SK-N-SH (cell line): ENCODE results near the gene RREB1. TPM values are rescaled to one million over a fixed set of nuclear protein-coding genes. Genes with fewer than 3 reads are reported as not detected.
A peak's percentile ranks its signal among the peaks of the same experiment; 100 is the strongest.

ENCODE experiments used
- CTCF ChIA-PET: fragments of 300-600, 350-600 bp; formaldehyde crosslinking; extraction: SDS; loops from one replicate; lab custom pipeline; 2021; lab: Yijun Ruan, JAX
- POLR2A ChIA-PET: fragments of 350-600 bp; sonication (Branson Sonifier 250); formaldehyde crosslinking; extraction: SDS; loops from one replicate; lab custom pipeline; 2020; ENCODE audit warnings: antibody characterized with exemption, inconsistent platforms; lab: Yijun Ruan, JAX
- DNase-seq: peaks from one replicate; pipeline ENCODE4 v3.0.0; 2012
- H2AFZ ChIP-seq: fragments of 200-600 bp; sonication (generic); 2 replicates; pipeline ENCODE4 v1.8.1; 2016; ENCODE audit warnings: antibody characterized with exemption, mild to moderate bottlenecking, low read depth
- H3F3A ChIP-seq: fragments of 200-600 bp; sonication (generic); replicated peaks from 2 replicates; pipeline ENCODE3; 2016; ENCODE audit warnings: antibody characterized with exemption, mild to moderate bottlenecking; ENCODE audit not compliant: insufficient read depth
- H3K27ac ChIP-seq, 2 experiments: fragments of 200-500 bp in 1 of 2; fragments of 200-600 bp in 1 of 2; sonication (Bioruptor generic) in 1 of 2; sonication (generic), shearing (Covaris generic) in 1 of 2; 2 replicates each; pipeline versions ENCODE4 v1.5.1 to v1.6.1; 2014 to 2016; ENCODE audit warnings: low read depth in 2 of 2, inconsistent platforms in 1 of 2, low read length in 1 of 2, mild to moderate bottlenecking in 1 of 2, mixed read lengths in 1 of 2
- H3K27me3 ChIP-seq: fragments of 200-600 bp; sonication (generic), shearing (Covaris generic); 2 replicates; pipeline ENCODE4 v1.6.1; 2016; ENCODE audit warnings: mixed run types; ENCODE audit not compliant: insufficient read depth
- H3K36me3 ChIP-seq, 2 experiments: fragments of 200-500 bp in 1 of 2; fragments of 200-600 bp in 1 of 2; sonication (Bioruptor generic) in 1 of 2; sonication (generic) in 1 of 2; replicated peaks in 1 of 2; 2 replicates each; pipeline versions ENCODE3 to v1.5.1; 2014 to 2016; ENCODE audit warnings: low read length in 1 of 2, mild to moderate bottlenecking in 1 of 2; ENCODE audit not compliant: insufficient read depth in 2 of 2, control insufficient read depth in 1 of 2
- H3K4me1 ChIP-seq, 2 experiments: fragments of 200-500 bp in 1 of 2; fragments of 200-600 bp in 1 of 2; sonication (Bioruptor generic) in 1 of 2; sonication (generic), shearing (Covaris generic) in 1 of 2; 2 replicates each; pipeline versions ENCODE4 v1.5.1 to v1.6.1; 2014 to 2016; ENCODE audit warnings: low read depth in 1 of 2, low read length in 1 of 2, mixed run types in 1 of 2; ENCODE audit not compliant: insufficient read depth in 2 of 2, control insufficient read depth in 1 of 2
- H3K4me2 ChIP-seq: fragments of 200-600 bp; sonication (generic), shearing (Covaris generic); 2 replicates; pipeline ENCODE4 v1.6.1; 2017; ENCODE audit warnings: mixed run types
- H3K4me3 ChIP-seq, 2 experiments: fragments of 200-500 bp in 1 of 2; fragments of 200-600 bp in 1 of 2; sonication (Bioruptor generic) in 1 of 2; sonication (generic), shearing (Covaris generic) in 1 of 2; 2 replicates each; pipeline versions ENCODE4 v1.5.1 to v1.8.1; 2014 to 2016; ENCODE audit warnings: low read depth in 2 of 2, inconsistent platforms in 1 of 2, low read length in 1 of 2, mild to moderate bottlenecking in 1 of 2, mixed read lengths in 1 of 2, moderate library complexity in 1 of 2
- H3K79me2 ChIP-seq: fragments of 200-600 bp; sonication (generic); 2 replicates; pipeline ENCODE4 v1.8.1; 2017; ENCODE audit warnings: mild to moderate bottlenecking; ENCODE audit not compliant: insufficient read depth
- H3K9ac ChIP-seq: fragments of 200-600 bp; sonication (generic); 2 replicates; pipeline ENCODE4 v1.6.1; 2017; ENCODE audit warnings: mixed run types
- H3K9me2 ChIP-seq: fragments of 200-600 bp; sonication (generic); 2 replicates; pipeline ENCODE4 v1.6.1; 2017; ENCODE audit warnings: mixed run types
- H3K9me3 ChIP-seq: fragments of 200-600 bp; sonication (generic); 2 replicates; pipeline ENCODE4 v1.6.1; 2017; ENCODE audit warnings: mixed run types, mild to moderate bottlenecking, moderate library complexity
- H4K20me1 ChIP-seq: fragments of 200-600 bp; sonication (generic); 2 replicates; pipeline ENCODE4 v1.6.1; 2017; ENCODE audit warnings: mild to moderate bottlenecking, mixed run types; ENCODE audit not compliant: insufficient read depth
- CHD2 ChIP-seq: fragments of 150-350 bp; IDR thresholded peaks from 2 replicates; pipeline ENCODE4 v1.6.1; 2018; ENCODE audit warnings: low read length; ENCODE audit not compliant: partially characterized antibody
- CTCF ChIP-seq: fragments of 200-600 bp; sonication (generic); IDR thresholded peaks from 2 replicates; pipeline ENCODE4 v1.6.1; 2017; ENCODE audit warnings: antibody characterized with exemption, mild to moderate bottlenecking, moderate library complexity
- EP300 ChIP-seq, 2 experiments: IDR thresholded peaks; 2 replicates each; pipeline versions ENCODE4 v1.4.0 to v1.6.1; 2012; ENCODE audit warnings: borderline replicate concordance in 1 of 2, low read depth in 1 of 2, low read length in 1 of 2
- EZH2phosphoT487 ChIP-seq: fragments of 200-600 bp; sonication (generic); IDR thresholded peaks from 2 replicates; pipeline ENCODE4 v1.6.1; 2017; ENCODE audit warnings: low read depth, mixed run types, mild to moderate bottlenecking, antibody characterized with exemption, moderate library complexity, borderline replicate concordance
- FOSL2 ChIP-seq: IDR thresholded peaks from 2 replicates; pipeline ENCODE4 v1.4.0; 2012; ENCODE audit warnings: low read depth, mild to moderate bottlenecking, moderate library complexity, borderline replicate concordance
- FOXJ3 ChIP-seq: sonication (generic); formaldehyde crosslinking; IDR thresholded peaks from 2 replicates; pipeline ENCODE4 v1.5.1; 2020; ENCODE audit warnings: mild to moderate bottlenecking, missing genetic modification reagents
- FOXM1 ChIP-seq: IDR thresholded peaks from 2 replicates; pipeline ENCODE4 v1.4.0; 2012; ENCODE audit warnings: low read depth, mild to moderate bottlenecking
- GATA2 ChIP-seq: sonication (generic); formaldehyde crosslinking; IDR thresholded peaks from 2 replicates; pipeline ENCODE4 v1.5.0; 2020; ENCODE audit warnings: mild to moderate bottlenecking, missing genetic modification reagents
- IRF3 ChIP-seq: fragments of 150-350 bp; IDR thresholded peaks from 2 replicates; pipeline ENCODE4 v1.6.1; 2016; ENCODE audit warnings: mild to moderate bottlenecking, low read depth, low read length
- POLR2AphosphoS5 ChIP-seq: IDR thresholded peaks from 2 replicates; pipeline ENCODE4 v1.6.1; 2012; ENCODE audit warnings: low read depth, low read length
- RCOR1 ChIP-seq: fragments of 150-350 bp; IDR thresholded peaks from 2 replicates; pipeline ENCODE4 v1.6.1; 2017; ENCODE audit warnings: antibody characterized with exemption, low read length
- SIN3A ChIP-seq: IDR thresholded peaks from 2 replicates; pipeline ENCODE4 v1.6.1; 2012; ENCODE audit warnings: low read depth, mild to moderate bottlenecking, low read length, moderate library complexity, borderline replicate concordance
- USF1 ChIP-seq: IDR thresholded peaks from 2 replicates; pipeline ENCODE4 v1.4.0; 2012; ENCODE audit warnings: low read depth, borderline replicate concordance
- USF2 ChIP-seq: fragments of 150-350 bp; IDR thresholded peaks from 2 replicates; pipeline ENCODE4 v1.6.1; 2017; ENCODE audit warnings: antibody characterized with exemption, low read length, low read depth, borderline replicate concordance
- WGBS: methylation state at CpG from one replicate; pipeline ENCODE4 v1.1.6; 2017; ENCODE audit warnings: low lambda C conversion rate; 5-methylcytosine and 5-hydroxymethylcytosine counted together
- polyA plus RNA-seq, 3 experiments: library from polyadenylated mRNA; depleted of rRNA; stranded (reverse); fragments of >200 nt; gene quantifications; 2 replicates each; pipeline ENCODE4 v1.2.3, GENCODE V29; 2012
- TF ChIP-seq, protein P1 (sequence below): IDR thresholded peaks from 2 replicates; pipeline ENCODE4 v1.4.0; 2012; ENCODE audit warnings: low read depth, borderline replicate concordance

The RREB1 gene
- polyA plus RNA-seq, 1 of the 3 experiments (the other 2 are of a cell fraction): 2.0 TPM

DNA sequence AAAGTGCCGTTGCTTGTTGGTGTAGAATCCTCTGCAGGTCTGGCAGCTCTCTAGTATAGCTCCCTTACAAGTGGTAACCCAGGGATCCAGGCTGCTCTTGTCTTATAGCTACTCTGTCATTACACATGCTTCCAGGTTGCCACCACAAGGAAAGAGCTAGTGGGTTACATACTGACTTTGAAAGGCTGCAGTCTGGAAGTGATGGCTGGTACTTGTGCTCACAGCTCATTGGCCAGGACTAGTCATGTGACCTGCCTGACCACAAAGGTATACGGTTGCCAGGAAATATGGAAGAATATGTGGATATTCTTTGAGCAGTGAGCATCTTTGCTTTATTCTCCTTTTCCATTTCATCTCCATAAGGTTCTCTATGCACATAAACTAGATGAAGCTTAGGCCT lies 46.0 kb downstream of the RREB1 start:
- no peak overlapping the region for H2AFZ ChIP-seq
- no peaks in the 10 kb centered on the region for H3K9me2 ChIP-seq
- POLR2A ChIA-PET: no interaction called here
- CTCF ChIA-PET: interaction anchor here (1.2 kb wide), 1 partner anchor 89 kb away, joined by 3 read pairs; no protein-coding TSS in a partner anchor
- 67% methylated on average over 2 of the region's 2 CpGs for WGBS
- peaks cover 0 to 6% of the 10 kb centered on the region in 2 experiments for H3K36me3 ChIP-seq
- no peak for DNase-seq
- H3K9ac ChIP-seq: no peak overlapping the region
- peaks cover 10% of the 10 kb centered on the region for H4K20me1 ChIP-seq
- TF ChIP-seq EZH2phosphoT487: no peak
- no peak for TF ChIP-seq EP300 (IDR thresholded peaks at IDR 0.05; ENCODE audit: borderline replicate concordance in 1 of 2, low read depth in 1 of 2, low read length in 1 of 2)
- TF ChIP-seq RCOR1: no peak
- TF ChIP-seq FOSL2: no peak
- TF ChIP-seq USF1: peak; percentile 49; the same call in 1 of the 2 replicates
- peaks cover 93% of the 10 kb centered on the region for H3K79me2 ChIP-seq
- H3F3A ChIP-seq: peaks cover 11% of the 10 kb centered on the region
- no peaks in the 10 kb centered on the region for H3K27me3 ChIP-seq
- no peak overlapping the region for H3K27ac ChIP-seq
- H3K9me3 ChIP-seq: no peaks in the 10 kb centered on the region
- peaks cover 0 to 42% of the 10 kb centered on the region in 2 experiments; a peak in 3 of 4 replicates for H3K4me1 ChIP-seq
- H3K4me3 ChIP-seq: no peak overlapping the region
- H3K4me2 ChIP-seq: no peak overlapping the region

DNA sequence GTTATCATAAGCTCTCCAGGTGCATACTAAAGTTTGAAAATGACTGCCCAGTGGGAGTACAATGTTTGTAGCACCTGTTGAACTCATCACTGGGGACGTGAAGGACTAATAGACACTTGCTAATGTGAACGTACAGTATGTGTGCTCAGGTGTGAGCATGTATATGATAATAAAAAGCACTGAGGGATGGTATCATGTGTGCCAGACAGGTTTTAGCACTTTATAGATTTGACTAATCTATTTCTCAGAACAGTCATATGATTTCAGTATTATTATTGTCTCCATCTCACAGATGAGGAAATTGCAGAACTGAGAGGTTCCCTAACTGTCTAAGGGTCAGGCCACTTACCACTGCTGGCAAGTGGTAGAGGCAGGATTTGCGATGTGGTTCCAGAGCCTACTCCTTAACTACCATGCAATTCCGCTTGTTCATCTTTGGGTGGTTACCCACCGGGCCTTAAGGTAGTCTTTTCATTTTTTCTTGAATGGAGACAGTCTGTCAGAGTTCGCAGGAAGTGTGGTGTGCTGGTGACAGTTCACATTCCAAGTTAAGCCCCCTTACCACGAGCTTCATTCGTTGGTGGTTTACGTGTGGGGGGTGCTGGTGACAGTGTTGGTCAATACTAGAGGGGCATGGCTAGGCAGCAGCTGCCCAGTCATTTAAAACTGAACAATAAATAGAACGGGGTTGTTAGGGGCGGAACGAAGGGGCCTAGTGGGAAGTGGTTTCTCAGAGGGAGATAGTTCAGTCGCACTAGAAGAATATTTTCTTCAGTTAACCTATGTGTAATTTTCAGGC lies 46.8 kb downstream of the RREB1 start:
- Histone ChIP-seq H3K4me1 (peaks cover 0 to 45% of the 10 kb centered on the region in 2 experiments; a peak in 3 of 4 replicates), H3K79me2 (peaks cover 93% of the 10 kb centered on the region), H3K27ac (no peak overlapping the region), H4K20me1 (peaks cover 14% of the 10 kb centered on the region), H3K4me2 (no peak overlapping the region), H3K4me3 (no peak overlapping the region), H3K9me2 (no peaks in the 10 kb centered on the region), H2AFZ (no peak overlapping the region), H3F3A (peaks cover 16% of the 10 kb centered on the region), H3K36me3 (peaks cover 0 to 6% of the 10 kb centered on the region in 2 experiments), H3K9ac (no peak overlapping the region), H3K27me3 (no peaks in the 10 kb centered on the region), H3K9me3 (no peaks in the 10 kb centered on the region)
- POLR2A ChIA-PET: no interaction called here
- 77% methylated on average over 12 of the region's 13 CpGs for whole genome bisulfite sequencing
- CTCF ChIA-PET: interaction anchor here (1.2 kb wide), 1 partner anchor 89 kb away, joined by 3 read pairs; no protein-coding TSS in a partner anchor
- no peak for DNase-seq
- TF ChIP-seq GATA2 (CRISPR knock-in tag) (no peak), CTCF (no peak), IRF3 (no peak), FOSL2 (no peak), FOXM1 (no peak), EP300 (IDR thresholded peaks at IDR 0.05; ENCODE audit: borderline replicate concordance in 1 of 2, low read depth in 1 of 2, low read length in 1 of 2) (no peak), SIN3A (no peak), USF2 (no peak), CHD2 (no peak), POLR2AphosphoS5 (no peak), USF1 (no peak), RCOR1 (no peak), EZH2phosphoT487 (no peak), FOXJ3 (CRISPR knock-in tag) (no peak)
- TF ChIP-seq, protein P1, sequence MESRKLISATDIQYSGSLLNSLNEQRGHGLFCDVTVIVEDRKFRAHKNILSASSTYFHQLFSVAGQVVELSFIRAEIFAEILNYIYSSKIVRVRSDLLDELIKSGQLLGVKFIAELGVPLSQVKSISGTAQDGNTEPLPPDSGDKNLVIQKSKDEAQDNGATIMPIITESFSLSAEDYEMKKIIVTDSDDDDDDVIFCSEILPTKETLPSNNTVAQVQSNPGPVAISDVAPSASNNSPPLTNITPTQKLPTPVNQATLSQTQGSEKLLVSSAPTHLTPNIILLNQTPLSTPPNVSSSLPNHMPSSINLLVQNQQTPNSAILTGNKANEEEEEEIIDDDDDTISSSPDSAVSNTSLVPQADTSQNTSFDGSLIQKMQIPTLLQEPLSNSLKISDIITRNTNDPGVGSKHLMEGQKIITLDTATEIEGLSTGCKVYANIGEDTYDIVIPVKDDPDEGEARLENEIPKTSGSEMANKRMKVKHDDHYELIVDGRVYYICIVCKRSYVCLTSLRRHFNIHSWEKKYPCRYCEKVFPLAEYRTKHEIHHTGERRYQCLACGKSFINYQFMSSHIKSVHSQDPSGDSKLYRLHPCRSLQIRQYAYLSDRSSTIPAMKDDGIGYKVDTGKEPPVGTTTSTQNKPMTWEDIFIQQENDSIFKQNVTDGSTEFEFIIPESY: no peak
